Spleen (tissue), 11 donors: ENCODE measurements around the gene TTLL8. TPM values are rescaled to one million over a fixed set of nuclear protein-coding genes. Genes with fewer than 3 reads are reported as not detected.

Experiments
- DNase-seq: peaks from one replicate; pipeline ENCODE4 v3.0.0-alpha.2; 2020
- H3K27ac ChIP-seq, 8 donors: fragments of 200-600 bp; sonication (generic) in 7 of 8; 1 replicate in 4 of 8; 2 replicates in 4 of 8; pipeline versions ENCODE4 v1.5.0 to v1.8.0; 2016 to 2021; ENCODE audit warnings: inconsistent platforms in 4 of 8, mild to moderate bottlenecking in 4 of 8, moderate library complexity in 1 of 8
- H3K27me3 ChIP-seq, 7 donors: fragments of 200-600 bp; sonication (generic) in 6 of 7; replicated peaks in 1 of 7; 1 replicate in 4 of 7; 2 replicates in 3 of 7; pipeline versions ENCODE4 v1.5.0 to v1.8.0; 2016 to 2021; ENCODE audit warnings: inconsistent platforms in 3 of 7, mild to moderate bottlenecking in 1 of 7
- H3K36me3 ChIP-seq, 6 donors: fragments of 200-600 bp; sonication (generic) in 5 of 6; 1 replicate in 4 of 6; 2 replicates in 2 of 6; pipeline versions ENCODE4 v1.5.0 to v1.8.0; 2016 to 2021; ENCODE audit warnings: inconsistent platforms in 2 of 6
- H3K4me1 ChIP-seq, 6 donors: fragments of 200-600 bp; sonication (generic) in 5 of 6; 1 replicate in 3 of 6; 2 replicates in 3 of 6; pipeline versions ENCODE4 v1.5.0 to v1.8.0; 2016 to 2021; ENCODE audit warnings: inconsistent platforms in 3 of 6
- H3K4me3 ChIP-seq, 8 donors: fragments of 200-600 bp; sonication (generic) in 7 of 8; 1 replicate in 4 of 8; 2 replicates in 4 of 8; pipeline versions ENCODE4 v1.5.0 to v1.8.0; 2016 to 2021; ENCODE audit warnings: inconsistent platforms in 4 of 8, mild to moderate bottlenecking in 4 of 8, moderate library complexity in 2 of 8
- H3K9me3 ChIP-seq, 8 donors: fragments of 200-600 bp; sonication (generic) in 7 of 8; 1 replicate in 4 of 8; 2 replicates in 4 of 8; pipeline versions ENCODE4 v1.5.0 to v1.8.0; 2016 to 2021; ENCODE audit warnings: inconsistent platforms in 4 of 8
- CTCF ChIP-seq, 11 experiments: fragments of 200-600 bp in 7 of 11; fragments of 450-650 bp in 4 of 11; sonication (generic) in 4 of 11; IDR thresholded peaks in 8 of 11; conservative IDR thresholded peaks in 3 of 11; 1 replicate in 7 of 11; 2 replicates in 4 of 11; pipeline versions ENCODE4 v1.4.0 to v1.8.0; 2016 to 2021; ENCODE audit warnings: antibody characterized with exemption in 11 of 11, inconsistent platforms in 4 of 11, mild to moderate bottlenecking in 1 of 11
- POLR2A ChIP-seq, 3 donors: fragments of 450-650 bp; IDR thresholded peaks; one replicate each; pipeline ENCODE4 v1.5.1; 2017; ENCODE audit warnings: antibody characterized with exemption in 3 of 3, mild to moderate bottlenecking in 1 of 3
- POLR2AphosphoS5 ChIP-seq, 3 donors: sonication (generic); formaldehyde crosslinking; IDR thresholded peaks; one replicate each; pipeline ENCODE4 v1.5.1; 2017; ENCODE audit warnings: antibody characterized with exemption in 3 of 3
- WGBS, 5 donors: extraction: QIAGEN DNeasy Blood & Tissue Kit in 3 of 5; methylation state at CpG; one replicate each; pipeline versions ENCODE4 v1.1.5 to v1.1.7; 2013 to 2018; 5-methylcytosine and 5-hydroxymethylcytosine counted together
- intact Hi-C: fragments of 100-400 bp; cut with DNase I; formaldehyde crosslinking; loops from one replicate; pipeline ENCODE4 v1.15.0; 2023; ENCODE audit warnings: low total_unique reads
- polyA plus RNA-seq, 3 donors: library from polyadenylated mRNA; stranded (reverse); fragments of 200-250 nt; gene quantifications; one replicate each; pipeline ENCODE4 v1.2.1, GENCODE V29; 2013
- total RNA-seq, 7 donors: library from RNA; depleted of rRNA in 3 of 7; stranded (reverse); fragments of >200 nt in 3 of 7; fragmentation: NEBNext Ultra II Directional in 4 of 7; extraction: Animal tissue kit (Norgen Biotek cat#: 25700) in 4 of 7; gene quantifications; one replicate each; pipeline versions ENCODE4 v1.1.0 to v1.2.1, GENCODE V29; 2016 to 2021
- donor health status: healthy with polysubstance abuse.
- donor health status: DM: no; HTN: no; CAD: no; lungs with moderate emphysema.
- donor health status: DM: no; HTN: no; CAD: no.
- donor health status: Bipolar disorder and iron deficiency.
- donor health status: healthy.
- donor health status: DM: no; HTN: no; CAD: no.
- donor health status: DM: yes; HTN: yes; CAD: no.

The TTLL8 gene
- total and polyA plus RNA-seq, 10 donors = not detected

DNA sequence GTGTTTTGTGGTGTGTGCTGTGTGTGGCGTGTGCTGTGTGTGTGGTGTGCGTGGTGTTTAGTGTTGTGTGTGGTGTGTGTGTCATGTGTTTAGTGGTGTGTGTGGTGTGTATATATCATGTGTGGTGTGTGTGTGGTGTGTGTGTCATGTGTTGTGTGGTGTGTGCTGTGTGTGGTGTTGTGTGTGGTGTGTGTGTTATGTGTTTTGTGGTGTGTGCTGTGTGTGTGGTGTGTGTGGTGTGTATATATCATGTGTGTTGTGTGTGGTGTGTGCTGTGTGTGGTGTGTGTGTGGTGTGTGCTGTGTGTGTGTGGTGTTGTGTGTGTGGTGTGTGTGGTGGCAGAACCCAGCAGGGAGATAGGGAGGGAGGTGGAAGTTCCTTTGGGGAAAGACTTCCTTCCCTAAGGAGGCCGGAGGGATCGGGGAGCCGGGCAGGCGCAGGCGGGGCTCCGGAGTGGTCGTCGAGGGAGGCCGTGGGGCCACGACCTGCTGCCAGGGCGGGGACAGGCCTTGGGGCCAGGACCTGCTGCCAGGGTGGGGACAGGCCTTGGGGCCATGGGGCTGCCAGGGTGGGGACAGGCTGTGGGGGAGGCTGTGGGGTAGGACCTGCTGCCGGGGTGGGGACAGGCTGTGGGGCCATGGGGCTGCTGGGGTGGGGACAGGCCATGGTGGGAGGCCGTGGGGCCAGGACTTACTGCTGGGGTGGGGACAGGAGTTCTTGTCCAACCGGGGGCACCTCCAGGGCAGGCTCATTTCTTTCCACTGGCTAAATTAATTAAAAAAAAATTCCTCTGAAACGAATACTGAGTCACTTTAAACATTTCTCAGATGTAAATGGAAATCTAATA lies 82.3 kb downstream of the TTLL8 start:
- Histone ChIP-seq H3K36me3 (no peaks in the 10 kb centered on the region), H3K4me1 (peaks cover 2 to 37% (median 28%) of the 10 kb centered on the region in 6 donors), H3K27ac (peak overlapping the region; percentile 15 to 82 (median 46)), H3K27me3 (peaks cover 0 to 12% (median 0%) of the 10 kb centered on the region in 7 donors), H3K9me3 (peaks cover 0 to 17% (median 11%) of the 10 kb centered on the region in 8 donors), H3K4me3 (no peak overlapping the region)
- intact Hi-C loops = no loop called here
- peak; percentile 82 for DNase-seq
- no peak for TF ChIP-seq POLR2A (IDR thresholded peaks at IDR 0.05)
- no peak for TF ChIP-seq CTCF (IDR thresholded peaks at IDR 0.05 in 8 of 11, conservative IDR thresholded peaks at IDR 0.05 in 3 of 11)
- TF ChIP-seq POLR2AphosphoS5 (IDR thresholded peaks at IDR 0.05) = no peak
- WGBS, 5 donors = 23 to 34% (median 25%) methylated on average over 16 to 17 of the region's 17 CpGs

DNA sequence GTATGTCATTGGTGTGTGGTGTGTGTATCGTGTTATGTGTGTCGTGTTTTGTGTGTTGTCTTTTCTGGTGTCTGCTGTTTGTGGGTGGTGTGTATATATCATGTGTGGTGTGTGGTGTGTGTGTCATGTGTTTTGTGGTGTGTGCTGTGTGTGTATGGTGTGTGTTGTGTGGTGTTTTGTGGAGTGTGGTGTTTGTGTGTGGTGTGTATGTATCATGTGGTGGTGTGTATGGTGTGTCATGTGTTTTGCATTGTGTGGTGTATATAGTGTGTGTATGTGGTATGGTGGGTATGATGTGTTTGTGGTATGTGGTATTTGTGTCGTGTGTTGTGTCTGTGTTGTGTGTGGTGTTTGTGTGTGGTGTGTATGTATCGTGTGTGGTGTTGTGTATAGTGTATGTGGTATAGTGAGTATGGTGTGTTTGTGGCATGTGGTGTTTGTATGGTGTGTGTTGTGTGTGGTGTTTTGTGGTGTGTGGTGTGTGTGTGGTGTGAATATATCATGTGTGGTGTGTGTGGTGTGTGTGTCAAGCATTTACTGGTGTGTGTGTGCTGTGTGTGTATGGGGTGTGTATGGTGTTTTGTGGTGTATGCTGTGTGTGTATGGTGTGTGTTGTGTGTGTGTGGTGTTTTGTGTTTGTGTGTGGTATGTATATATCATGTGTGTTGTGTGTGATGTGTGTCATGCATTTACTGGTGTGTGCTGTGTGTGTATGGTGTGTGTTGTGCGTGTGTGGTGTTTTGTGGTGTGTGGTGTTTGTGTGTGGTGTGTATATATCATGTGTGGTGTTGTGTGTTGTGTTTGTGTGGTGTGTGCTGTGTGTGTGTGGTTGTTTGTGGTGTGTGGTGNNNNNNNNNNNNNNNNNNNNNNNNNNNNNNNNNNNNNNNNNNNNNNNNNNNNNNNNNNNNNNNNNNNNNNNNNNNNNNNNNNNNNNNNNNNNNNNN lies 84.8 kb downstream of the TTLL8 start:
- peaks cover 0 to 12% (median 0%) of the 10 kb centered on the region in 7 donors for H3K27me3 ChIP-seq

GRCh38 chr22:49972163-49973017 lies 85.7 kb downstream of the TTLL8 start:
- 43 to 55% (median 50%) methylated on average over 28 to 45 of the region's 45 CpGs for WGBS, 5 donors
- intact Hi-C loops = loop anchor here (5.0 kb wide), 1 partner anchor 40 kb away; no protein-coding TSS in a partner anchor

More for the DNA sequence above, 84.8 kb downstream of the TTLL8 start:
- Histone ChIP-seq H3K4me1 (peaks cover 13 to 62% (median 48%) of the 10 kb centered on the region in 6 donors), H3K9me3 (no peaks in the 10 kb centered on the region), H3K4me3 (no peak overlapping the region), H3K36me3 (no peaks in the 10 kb centered on the region), H3K27ac (peak overlapping the region in 1 of 8 donors; percentile 14)
- TF ChIP-seq CTCF (IDR thresholded peaks at IDR 0.05 in 8 of 11, conservative IDR thresholded peaks at IDR 0.05 in 3 of 11) (peak in 1 of 11 experiments; percentile 3), POLR2AphosphoS5 (IDR thresholded peaks at IDR 0.05) (no peak)
- DNase-seq = no peak
- WGBS, 5 donors = 90 to 95% (median 92%) methylated on average over 5 of the region's 5 CpGs
- intact Hi-C loops = loop anchor here (5.0 kb wide), 1 partner anchor 41 kb away; no protein-coding TSS in a partner anchor

More at GRCh38 chr22:49972163-49973017, 85.7 kb downstream of the TTLL8 start:
- H3K27ac ChIP-seq = peak overlapping the region in 4 of 8 donors; percentile 87 to 99 (median 96)
- H3K9me3 ChIP-seq = no peaks in the 10 kb centered on the region
- H3K36me3 ChIP-seq = no peaks in the 10 kb centered on the region
- H3K27me3 ChIP-seq = peaks cover 0 to 12% (median 0%) of the 10 kb centered on the region in 7 donors
- TF ChIP-seq CTCF (IDR thresholded peaks at IDR 0.05 in 8 of 11, conservative IDR thresholded peaks at IDR 0.05 in 3 of 11) (no peak), POLR2A (IDR thresholded peaks at IDR 0.05) (no peak), POLR2AphosphoS5 (IDR thresholded peaks at IDR 0.05) (no peak)
- DNase-seq = peak; percentile 81
- H3K4me3 ChIP-seq = peak overlapping the region in 4 of 8 donors; percentile 43 to 70 (median 49)
- H3K4me1 ChIP-seq = peaks cover 16 to 71% (median 57%) of the 10 kb centered on the region in 6 donors
